ENCODE results near the gene TLE2.
"Not testable (repeated sequence)": the region's sequence is repeated elsewhere in the genome, so short reads cannot be mapped to it uniquely, and the experiment has no call there.

The TLE2 gene

GRCh38 chr19:2976609-2977000 is 52.5 kb downstream of the TLE2 start:
- TF ChIP-seq CTCF (IDR thresholded peaks at IDR 0.05; ENCODE audit: borderline replicate concordance, insufficient read depth, low read depth, low read length): no peak
- peak overlapping the region; percentile 57 for H3K4me3 ChIP-seq (ENCODE audit: low read depth, low read length)

- TF ChIP-seq CTCF (IDR thresholded peaks at IDR 0.05; ENCODE audit: borderline replicate concordance, insufficient read depth, low read depth, low read length): no peak
- H3K4me3 ChIP-seq (ENCODE audit: low read depth, low read length): no peak overlapping the region
Observed at GRCh38 chr19:2974342-2975041, 54.6 kb downstream of the TLE2 start.

- H3K4me3 ChIP-seq (ENCODE audit: low read depth, low read length): no peak overlapping the region
- no peak for TF ChIP-seq CTCF (IDR thresholded peaks at IDR 0.05; ENCODE audit: borderline replicate concordance, insufficient read depth, low read depth, low read length)
Observed at GRCh38 chr19:2973229-2973628, 55.9 kb downstream of the TLE2 start.

- TF ChIP-seq CTCF (IDR thresholded peaks at IDR 0.05; ENCODE audit: borderline replicate concordance, insufficient read depth, low read depth, low read length): no peak
- H3K4me3 ChIP-seq (ENCODE audit: low read depth, low read length): no peak overlapping the region
Observed at GRCh38 chr19:2970201-2970835, 58.8 kb downstream of the TLE2 start.

DNA sequence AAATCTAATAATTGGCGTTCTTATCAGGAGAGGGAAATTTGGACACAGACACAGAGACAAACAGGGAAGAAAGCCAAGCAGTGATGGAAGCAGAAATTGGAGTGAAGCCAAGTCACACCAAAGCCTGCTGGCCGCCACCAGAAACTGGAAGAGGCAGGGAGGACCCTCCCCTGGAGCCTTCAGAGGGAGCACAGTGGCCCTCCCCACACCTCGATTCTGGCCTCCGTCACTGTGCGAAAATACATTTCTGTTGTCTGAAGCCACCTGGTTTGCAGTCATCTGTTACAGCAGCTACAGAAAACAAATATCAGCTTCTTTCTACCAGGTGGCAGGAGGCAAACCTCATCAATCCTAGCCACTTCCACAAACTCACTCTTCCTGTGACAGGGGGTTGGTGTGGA is 60.0 kb downstream of the TLE2 start:
- H3K4me3 ChIP-seq (ENCODE audit: low read depth, low read length): no peak overlapping the region
- no peak for TF ChIP-seq CTCF (IDR thresholded peaks at IDR 0.05; ENCODE audit: borderline replicate concordance, insufficient read depth, low read depth, low read length)

GRCh38 chr19:2967972-2968371 is 61.1 kb downstream of the TLE2 start:
- no peak overlapping the region for H3K4me3 ChIP-seq (ENCODE audit: low read depth, low read length)
- no peak for TF ChIP-seq CTCF (IDR thresholded peaks at IDR 0.05; ENCODE audit: borderline replicate concordance, insufficient read depth, low read depth, low read length)

DNA sequence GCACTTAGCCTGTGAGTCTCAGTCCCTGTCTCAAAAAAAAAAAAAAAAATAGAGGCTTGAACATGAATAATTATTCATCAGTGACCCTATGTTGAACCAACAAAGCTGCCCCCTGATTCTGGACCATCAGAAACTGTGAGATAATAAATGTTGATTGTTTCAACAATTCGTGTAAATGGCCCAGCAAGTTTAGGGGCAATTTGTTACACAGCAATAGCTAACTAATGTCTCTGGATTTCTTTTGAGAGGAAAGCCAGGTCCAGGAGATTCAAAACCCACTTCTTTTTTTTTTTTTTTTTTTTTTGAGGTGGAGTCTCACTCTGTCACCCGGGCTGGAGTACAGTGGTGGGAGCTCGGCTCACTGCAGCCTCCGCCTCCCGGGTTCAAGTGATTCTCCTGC is 64.2 kb downstream of the TLE2 start:
- no peak overlapping the region for H3K4me3 ChIP-seq (ENCODE audit: low read depth, low read length)
- TF ChIP-seq CTCF (IDR thresholded peaks at IDR 0.05; ENCODE audit: borderline replicate concordance, insufficient read depth, low read depth, low read length): no peak

DNA sequence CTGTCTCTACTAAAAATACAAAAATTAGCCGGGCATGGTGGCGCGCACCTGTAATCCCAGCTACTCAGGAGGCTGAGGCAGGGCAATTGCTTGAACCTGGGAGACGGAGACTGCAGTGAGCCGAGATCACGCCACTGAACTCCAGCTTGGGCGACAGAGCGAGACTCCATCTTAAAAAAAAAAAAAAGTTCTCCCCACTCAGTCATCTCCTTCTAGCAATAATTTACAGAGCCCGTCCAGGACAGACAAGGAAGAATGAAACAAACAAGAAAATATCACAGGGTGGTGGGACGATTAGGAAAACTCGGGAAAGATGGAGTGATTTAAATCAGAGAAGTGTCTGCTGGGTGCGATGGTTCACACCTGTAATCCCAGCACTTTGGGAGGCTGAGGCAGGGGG is 65.4 kb downstream of the TLE2 start:
- not testable (repeated sequence) for H3K4me3 ChIP-seq (ENCODE audit: low read depth, low read length)

All from GM12875 (cell line).